Heart left ventricle (tissue), 13 donors: ENCODE measurements around the gene GPR4.

Experiments used
- CTCF ChIP-seq, 12 donors: fragments of 200-600 bp; sonication (generic) in 4 of 12; IDR thresholded peaks; one replicate each; pipeline versions ENCODE4 v1.5.0 to v1.8.0; 2018 to 2022; ENCODE audit warnings: antibody characterized with exemption in 12 of 12, mild to moderate bottlenecking in 5 of 12
- POLR2A ChIP-seq, 2 donors: fragments of 450-650 bp; IDR thresholded peaks; one replicate each; pipeline ENCODE4 v1.6.1; 2017; ENCODE audit warnings: antibody characterized with exemption in 2 of 2, mild to moderate bottlenecking in 2 of 2, moderate library complexity in 2 of 2
- donor health status: ischemic (EF 13 %, LVEDD 7.1; RV severe dilation, severe dysfunction).
- donor health status: DM: no; HTN: yes; CAD: no.
- donor health status: DM: no; HTN: no; CAD: no.
- donor health status: ischemic (EF 25% LVEDD 6.9; RV normal size, moderate dysfunction).
- donor health status: ischemic (EF 25% LVEDD 5.7; RV mildly dilated, moderate dysfunction).
- donor health status: ischemic (EF 35%, LVEDD 5.7; RV mildly dilated, moderate dysfunction).
- donor health status: nonischemic (EF 11% LVEDD 7.7; RV severe dilation, severe dysfunction).
- donor health status: DM: yes; HTN: yes; CAD: no.
- donor health status: PGD.
- donor health status: ischemic (EF 29% LVEDD 5.4; RV normal size, mild dysfunction).
- donor health status: nonischemic (EF 23%, LVEDD 6.1; RV moderate dilation, normal function).

- TF ChIP-seq CTCF (IDR thresholded peaks at IDR 0.05): no peak
- no peak for TF ChIP-seq POLR2A (IDR thresholded peaks at IDR 0.05)
Observed at GRCh38 chr19:45646345-45646698, 44.3 kb upstream of the GPR4 start.
